Measurements from ENCODE around the gene TANGO2. TPM values are rescaled to one million over a fixed set of nuclear protein-coding genes. Genes with fewer than 3 reads are reported as not detected.

TANGO2 gene
- total and polyA plus RNA-seq, 9 of the 15 experiments (the other 6 are each of a cell fraction or from before 2014, with no cell fraction given): 15.5 to 94.9 (median 70.1) TPM

DNA sequence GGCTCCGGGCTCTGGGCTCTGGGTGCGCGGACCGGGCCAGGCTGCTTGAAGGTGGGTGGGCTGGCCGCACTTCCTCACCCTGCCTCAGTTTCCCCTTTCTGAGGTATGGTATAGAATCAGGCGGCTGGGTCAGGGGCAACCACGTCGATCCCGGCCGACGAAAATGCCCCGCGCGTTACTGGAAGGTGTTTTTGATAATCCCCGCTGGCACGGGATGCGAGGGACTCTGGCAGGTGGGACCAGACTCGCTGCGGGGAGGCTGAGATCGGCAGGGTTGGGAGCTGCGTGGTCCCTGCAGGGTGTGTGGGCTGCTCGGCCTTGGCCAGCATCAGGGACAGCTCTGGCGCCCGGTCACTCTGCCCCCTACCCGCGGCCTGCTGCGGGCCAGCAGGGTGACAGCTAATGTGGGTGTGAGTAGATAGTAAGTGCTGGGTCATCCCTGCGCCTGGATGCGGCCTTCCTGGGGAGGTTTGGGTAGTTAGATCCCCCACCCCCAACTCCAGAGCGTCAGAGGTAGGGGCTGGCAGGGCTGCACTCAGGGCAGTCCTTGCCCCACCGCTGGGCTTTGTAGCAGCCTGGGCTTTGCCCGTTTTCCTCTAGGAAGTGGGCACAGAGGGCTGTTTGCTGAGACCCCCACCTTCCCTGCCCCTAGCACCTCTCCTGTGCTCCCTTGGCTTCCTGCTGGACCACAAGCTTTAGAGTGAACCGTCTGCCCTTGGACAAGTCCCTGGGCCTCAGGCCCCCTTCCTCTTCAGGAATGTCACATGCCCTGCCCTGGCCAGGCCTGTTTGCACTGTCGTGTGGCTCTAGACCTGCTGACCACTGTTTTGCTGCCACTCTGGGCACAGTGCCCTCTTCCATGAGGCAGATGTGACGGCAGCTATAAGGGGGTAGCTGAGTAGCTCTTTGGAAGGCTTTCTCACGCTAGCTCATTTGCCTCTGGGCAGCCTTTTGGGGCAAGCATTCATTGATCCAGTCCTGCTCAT lies 579 bp downstream of the TANGO2 start (continued):
- TF ChIP-seq THRB (CRISPR knock-in tag; conservative IDR thresholded peaks at IDR 0.05) (peak; percentile 69; the same call in 1 of the 2 replicates), TOE1 (IDR thresholded peaks at IDR 0.05; ENCODE audit: borderline replicate concordance) (no peak), TOE1 (CRISPR knock-in tag; IDR thresholded peaks at IDR 0.05; ENCODE audit: borderline replicate concordance, low read depth) (no peak), BDP1 (IDR thresholded peaks at IDR 0.05; ENCODE audit: insufficient read depth, insufficient read length) (no peak), EHMT2 (IDR thresholded peaks at IDR 0.05) (no peak), HDAC2 (IDR thresholded peaks at IDR 0.05) (no peak), SNIP1 (IDR thresholded peaks at IDR 0.05; ENCODE audit: low read depth) (no peak), SMARCA4 (IDR thresholded peaks at IDR 0.05) (no peak), ZNF584 (CRISPR knock-in tag; IDR thresholded peaks at IDR 0.05; ENCODE audit: low read depth) (no peak), BCOR (IDR thresholded peaks at IDR 0.05) (no peak), ZNF766 (CRISPR knock-in tag; conservative IDR thresholded peaks at IDR 0.05) (no peak)
- TF ChIP-seq, protein P1, sequence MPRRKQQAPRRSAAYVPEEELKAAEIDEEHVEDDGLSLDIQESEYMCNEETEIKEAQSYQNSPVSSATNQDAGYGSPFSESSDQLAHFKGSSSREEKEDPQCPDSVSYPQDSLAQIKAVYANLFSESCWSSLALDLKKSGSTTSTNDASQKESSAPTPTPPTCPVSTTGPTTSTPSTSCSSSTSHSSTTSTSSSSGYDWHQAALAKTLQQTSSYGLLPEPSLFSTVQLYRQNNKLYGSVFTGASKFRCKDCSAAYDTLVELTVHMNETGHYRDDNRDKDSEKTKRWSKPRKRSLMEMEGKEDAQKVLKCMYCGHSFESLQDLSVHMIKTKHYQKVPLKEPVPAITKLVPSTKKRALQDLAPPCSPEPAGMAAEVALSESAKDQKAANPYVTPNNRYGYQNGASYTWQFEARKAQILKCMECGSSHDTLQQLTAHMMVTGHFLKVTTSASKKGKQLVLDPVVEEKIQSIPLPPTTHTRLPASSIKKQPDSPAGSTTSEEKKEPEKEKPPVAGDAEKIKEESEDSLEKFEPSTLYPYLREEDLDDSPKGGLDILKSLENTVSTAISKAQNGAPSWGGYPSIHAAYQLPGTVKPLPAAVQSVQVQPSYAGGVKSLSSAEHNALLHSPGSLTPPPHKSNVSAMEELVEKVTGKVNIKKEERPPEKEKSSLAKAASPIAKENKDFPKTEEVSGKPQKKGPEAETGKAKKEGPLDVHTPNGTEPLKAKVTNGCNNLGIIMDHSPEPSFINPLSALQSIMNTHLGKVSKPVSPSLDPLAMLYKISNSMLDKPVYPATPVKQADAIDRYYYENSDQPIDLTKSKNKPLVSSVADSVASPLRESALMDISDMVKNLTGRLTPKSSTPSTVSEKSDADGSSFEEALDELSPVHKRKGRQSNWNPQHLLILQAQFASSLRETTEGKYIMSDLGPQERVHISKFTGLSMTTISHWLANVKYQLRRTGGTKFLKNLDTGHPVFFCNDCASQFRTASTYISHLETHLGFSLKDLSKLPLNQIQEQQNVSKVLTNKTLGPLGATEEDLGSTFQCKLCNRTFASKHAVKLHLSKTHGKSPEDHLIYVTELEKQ (CRISPR knock-in tag; IDR thresholded peaks at IDR 0.05): peak; percentile 69
- TF ChIP-seq, protein P2, sequence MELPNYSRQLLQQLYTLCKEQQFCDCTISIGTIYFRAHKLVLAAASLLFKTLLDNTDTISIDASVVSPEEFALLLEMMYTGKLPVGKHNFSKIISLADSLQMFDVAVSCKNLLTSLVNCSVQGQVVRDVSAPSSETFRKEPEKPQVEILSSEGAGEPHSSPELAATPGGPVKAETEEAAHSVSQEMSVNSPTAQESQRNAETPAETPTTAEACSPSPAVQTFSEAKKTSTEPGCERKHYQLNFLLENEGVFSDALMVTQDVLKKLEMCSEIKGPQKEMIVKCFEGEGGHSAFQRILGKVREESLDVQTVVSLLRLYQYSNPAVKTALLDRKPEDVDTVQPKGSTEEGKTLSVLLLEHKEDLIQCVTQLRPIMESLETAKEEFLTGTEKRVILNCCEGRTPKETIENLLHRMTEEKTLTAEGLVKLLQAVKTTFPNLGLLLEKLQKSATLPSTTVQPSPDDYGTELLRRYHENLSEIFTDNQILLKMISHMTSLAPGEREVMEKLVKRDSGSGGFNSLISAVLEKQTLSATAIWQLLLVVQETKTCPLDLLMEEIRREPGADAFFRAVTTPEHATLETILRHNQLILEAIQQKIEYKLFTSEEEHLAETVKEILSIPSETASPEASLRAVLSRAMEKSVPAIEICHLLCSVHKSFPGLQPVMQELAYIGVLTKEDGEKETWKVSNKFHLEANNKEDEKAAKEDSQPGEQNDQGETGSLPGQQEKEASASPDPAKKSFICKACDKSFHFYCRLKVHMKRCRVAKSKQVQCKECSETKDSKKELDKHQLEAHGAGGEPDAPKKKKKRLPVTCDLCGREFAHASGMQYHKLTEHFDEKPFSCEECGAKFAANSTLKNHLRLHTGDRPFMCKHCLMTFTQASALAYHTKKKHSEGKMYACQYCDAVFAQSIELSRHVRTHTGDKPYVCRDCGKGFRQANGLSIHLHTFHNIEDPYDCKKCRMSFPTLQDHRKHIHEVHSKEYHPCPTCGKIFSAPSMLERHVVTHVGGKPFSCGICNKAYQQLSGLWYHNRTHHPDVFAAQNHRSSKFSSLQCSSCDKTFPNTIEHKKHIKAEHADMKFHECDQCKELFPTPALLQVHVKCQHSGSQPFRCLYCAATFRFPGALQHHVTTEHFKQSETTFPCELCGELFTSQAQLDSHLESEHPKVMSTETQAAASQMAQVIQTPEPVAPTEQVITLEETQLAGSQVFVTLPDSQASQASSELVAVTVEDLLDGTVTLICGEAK (IDR thresholded peaks at IDR 0.05): no peak
- TF ChIP-seq, protein P2 (CRISPR knock-in tag; IDR thresholded peaks at IDR 0.05): no peak

Data from K562 (cell line).